ENCODE measurements around the gene SLC25A53.

Gene SLC25A53, protein sequence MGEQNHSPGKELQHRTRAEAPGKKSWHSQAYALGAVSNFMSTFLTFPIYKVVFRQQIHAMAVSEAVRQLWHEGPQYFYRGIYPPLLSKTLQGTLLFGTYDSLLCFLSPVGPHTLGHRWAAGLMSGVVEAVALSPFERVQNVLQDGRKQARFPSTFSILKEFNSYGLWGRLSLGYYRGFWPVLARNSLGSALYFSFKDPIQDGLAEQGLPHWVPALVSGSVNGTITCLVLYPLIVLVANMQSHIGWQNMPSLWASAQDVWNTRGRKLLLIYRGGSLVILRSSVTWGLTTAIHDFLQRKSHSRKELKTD

DNA sequence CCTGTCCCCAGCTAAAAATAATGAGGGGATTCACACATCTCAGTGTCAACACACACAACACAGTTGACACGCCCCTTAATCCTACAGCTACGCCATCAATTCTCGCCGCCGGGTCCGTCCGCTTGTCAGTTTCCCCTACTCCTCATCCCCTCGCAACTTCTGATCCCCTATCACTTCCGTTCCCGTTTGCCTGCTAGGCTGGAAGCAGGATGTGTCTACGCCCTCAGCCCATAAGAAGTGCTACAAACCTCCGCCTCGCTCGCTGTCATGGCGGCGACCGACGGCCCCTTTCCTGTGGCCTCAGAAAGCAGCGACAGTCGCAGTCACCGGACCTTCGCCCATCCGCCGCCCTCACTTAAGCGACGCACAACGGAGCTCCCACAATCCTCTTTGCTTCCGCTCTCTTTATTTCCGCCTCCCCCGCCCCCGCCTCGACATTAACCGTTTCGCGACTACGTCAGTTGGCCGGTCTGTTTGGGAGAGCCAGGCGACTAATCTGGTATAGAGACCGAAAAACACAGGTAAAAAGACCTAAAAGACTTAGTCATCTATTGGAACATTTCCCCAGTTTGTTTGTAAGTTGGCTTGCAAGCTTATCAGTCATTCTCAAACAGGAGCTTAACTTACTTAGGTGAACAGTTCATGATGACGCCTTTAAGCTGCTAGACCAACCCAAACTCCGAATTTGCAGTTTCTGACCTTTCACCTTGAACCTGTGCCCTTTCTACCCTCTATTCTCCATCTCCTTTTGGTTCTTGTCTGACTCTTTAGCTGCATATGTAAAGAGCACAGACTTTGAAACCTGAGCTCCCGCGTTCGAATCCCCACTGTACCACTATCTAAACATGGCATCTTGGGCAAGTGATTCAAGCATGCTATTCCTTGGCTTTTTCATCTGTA is at the start of gene SLC25A53:
TSS of gene SLC25A53 (minus strand) at position 380 of the 900 bp plus-strand sequence. CDS start 51,752 bp downstream, outside the sequence.
- no peak; the same call in 1 of the 2 replicates for TF ChIP-seq POLR2A (IDR thresholded peaks at IDR 0.05; ENCODE audit: low read depth, low read length)
- DNase-seq (ENCODE audit: insufficient read length, low spot score) (peak; percentile 19), FAIRE-seq (peak; percentile 78)

DNA sequence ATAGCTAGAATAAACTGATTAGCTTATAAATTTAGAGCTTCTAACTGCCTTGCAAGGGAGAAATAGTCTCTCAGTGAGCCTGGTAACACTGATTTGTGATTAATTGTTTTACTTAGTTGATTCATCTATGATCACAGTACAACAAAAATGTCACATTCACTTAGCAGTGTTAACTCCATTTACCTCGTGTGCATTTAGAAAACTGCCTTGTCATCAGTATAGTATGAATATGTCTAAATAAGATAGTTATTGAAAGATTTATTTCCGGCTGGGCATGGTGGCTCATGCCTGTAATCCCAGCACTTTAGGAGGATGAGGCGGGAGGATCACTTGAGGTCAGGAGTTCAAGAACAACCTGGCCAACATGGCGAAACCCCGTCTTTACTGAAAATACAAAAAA is 48.7 kb upstream of the SLC25A53 start:
- TF ChIP-seq POLR2A (IDR thresholded peaks at IDR 0.05; ENCODE audit: low read depth, low read length) = no peak
- DNase-seq (ENCODE audit: insufficient read length, low spot score) = no peak
- FAIRE-seq = no peak

DNA sequence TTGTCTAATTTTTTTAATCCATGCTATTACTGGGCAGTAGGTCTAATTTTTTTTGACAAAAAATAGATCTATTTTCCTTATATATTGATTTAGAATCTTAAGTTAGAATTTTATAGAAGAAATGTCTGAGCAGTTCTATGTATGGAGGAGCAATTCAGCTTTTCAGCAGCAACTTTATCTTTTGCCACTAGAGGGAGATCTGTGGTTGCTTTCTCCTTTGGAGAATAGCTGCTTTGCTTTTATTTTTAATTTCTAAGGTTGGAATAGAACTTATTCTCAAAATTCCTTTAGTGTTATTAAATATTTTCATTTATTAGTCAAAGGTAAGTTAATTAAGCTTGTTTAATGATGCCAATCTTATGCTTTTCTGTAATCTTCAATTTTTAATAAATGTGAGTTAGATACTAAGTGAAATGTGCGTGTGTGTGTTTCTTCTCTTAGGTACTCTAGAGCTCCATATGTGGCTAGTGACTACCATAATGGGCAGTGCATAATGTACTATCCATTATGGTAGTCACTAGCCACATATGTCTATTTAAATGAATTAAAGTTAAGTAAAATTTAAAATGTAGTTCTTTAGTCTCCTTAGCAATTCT is 38.8 kb upstream of the SLC25A53 start:
- no peak for DNase-seq (ENCODE audit: insufficient read length, low spot score)
- no peak for FAIRE-seq
- TF ChIP-seq POLR2A (IDR thresholded peaks at IDR 0.05; ENCODE audit: low read depth, low read length) = no peak

DNA sequence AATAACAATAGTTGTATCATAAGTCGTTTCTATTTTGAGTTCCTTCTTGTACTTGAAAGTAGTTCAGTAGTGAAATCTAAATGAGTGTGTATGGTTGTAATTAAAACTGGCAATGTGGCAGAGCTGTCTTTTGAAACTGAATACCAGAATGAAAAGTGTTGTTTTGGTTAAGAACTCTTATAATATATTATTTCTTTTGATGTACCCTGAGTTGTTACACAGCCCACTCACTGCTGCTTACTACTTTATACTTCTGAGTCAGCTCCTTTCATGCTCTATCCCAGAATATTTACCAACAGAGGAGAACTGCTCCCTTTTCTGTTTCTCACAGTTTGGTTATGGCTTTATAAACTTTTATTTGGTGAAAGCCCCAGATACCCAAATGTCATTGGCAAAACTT is 38.2 kb upstream of the SLC25A53 start:
- no peak for DNase-seq (ENCODE audit: insufficient read length, low spot score)
- no peak for FAIRE-seq
- no peak for TF ChIP-seq POLR2A (IDR thresholded peaks at IDR 0.05; ENCODE audit: low read depth, low read length)

GRCh38 chrX:104193485-104193884 is 36.7 kb upstream of the SLC25A53 start:
- no peak for FAIRE-seq
- no peak for TF ChIP-seq POLR2A (IDR thresholded peaks at IDR 0.05; ENCODE audit: low read depth, low read length)
- no peak for DNase-seq (ENCODE audit: insufficient read length, low spot score)

DNA sequence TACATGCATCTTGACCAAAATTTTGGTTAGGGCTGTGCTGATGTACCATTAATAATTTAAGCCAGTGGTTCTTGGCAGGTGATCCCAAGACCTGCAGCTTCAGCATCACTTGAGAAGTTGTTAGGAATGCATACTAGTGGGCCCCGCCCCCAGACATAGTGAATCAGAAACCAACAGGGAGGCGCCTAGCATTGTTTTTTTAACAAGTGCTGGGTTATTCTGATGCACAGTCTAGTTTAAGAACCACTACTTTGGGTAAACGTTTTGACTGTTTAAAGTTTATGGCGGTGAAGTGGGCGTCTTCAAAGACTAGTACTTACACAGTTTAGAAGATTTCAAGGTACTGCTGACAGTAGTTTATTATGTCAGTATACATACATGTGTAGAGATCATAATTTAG is 33.0 kb upstream of the SLC25A53 start:
- DNase-seq (ENCODE audit: insufficient read length, low spot score) (no peak), FAIRE-seq (no peak)
- no peak for TF ChIP-seq POLR2A (IDR thresholded peaks at IDR 0.05; ENCODE audit: low read depth, low read length)

DNA sequence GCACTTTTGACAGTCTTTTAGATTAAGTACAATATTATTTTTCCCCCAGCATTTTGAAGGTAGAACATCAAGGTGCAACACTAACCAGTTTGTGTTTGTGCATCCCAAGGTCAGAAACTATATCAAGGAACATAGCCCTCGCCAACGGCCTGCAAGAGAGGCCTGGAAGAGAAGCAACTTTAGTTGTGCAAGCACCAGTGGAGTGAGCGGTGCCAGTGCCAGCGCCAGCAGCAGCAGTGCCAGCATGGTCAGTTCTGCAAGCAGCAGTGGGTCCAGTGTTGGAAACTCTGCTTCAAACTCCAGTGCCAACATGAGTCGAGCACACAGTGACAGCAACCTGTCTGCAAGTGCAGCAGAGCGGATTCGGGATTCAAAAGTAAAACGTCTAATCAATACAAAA is 31.1 kb upstream of the SLC25A53 start:
- DNase-seq (ENCODE audit: insufficient read length, low spot score) (no peak), FAIRE-seq (no peak)
- no peak for TF ChIP-seq POLR2A (IDR thresholded peaks at IDR 0.05; ENCODE audit: low read depth, low read length)

- no peak for DNase-seq (ENCODE audit: insufficient read length, low spot score)
- no peak for TF ChIP-seq POLR2A (IDR thresholded peaks at IDR 0.05; ENCODE audit: low read depth, low read length)
- no peak for FAIRE-seq
Observed at GRCh38 chrX:104183685-104184084, 26.9 kb upstream of the SLC25A53 start.

DNA sequence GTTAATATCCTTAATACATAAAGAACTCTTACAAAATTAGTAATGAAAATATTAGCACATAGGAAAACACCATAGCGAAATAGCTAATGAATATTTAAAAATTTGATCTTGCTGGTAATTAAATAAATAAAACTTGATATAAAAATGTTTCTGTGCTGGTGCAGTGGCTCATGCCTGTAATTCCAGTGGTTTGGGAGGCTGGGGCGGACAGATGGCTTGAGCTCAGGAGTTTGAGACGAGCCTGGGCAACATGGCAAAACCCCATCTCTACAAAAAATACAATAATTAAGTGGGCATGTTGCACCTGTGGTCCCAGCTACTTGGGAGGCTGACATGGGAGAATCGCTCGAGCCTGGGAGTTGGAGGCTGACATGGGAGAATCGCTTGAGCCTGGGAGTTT is 17.0 kb upstream of the SLC25A53 start:
- FAIRE-seq = no peak
- no peak for TF ChIP-seq POLR2A (IDR thresholded peaks at IDR 0.05; ENCODE audit: low read depth, low read length)
- DNase-seq (ENCODE audit: insufficient read length, low spot score) = no peak

DNA sequence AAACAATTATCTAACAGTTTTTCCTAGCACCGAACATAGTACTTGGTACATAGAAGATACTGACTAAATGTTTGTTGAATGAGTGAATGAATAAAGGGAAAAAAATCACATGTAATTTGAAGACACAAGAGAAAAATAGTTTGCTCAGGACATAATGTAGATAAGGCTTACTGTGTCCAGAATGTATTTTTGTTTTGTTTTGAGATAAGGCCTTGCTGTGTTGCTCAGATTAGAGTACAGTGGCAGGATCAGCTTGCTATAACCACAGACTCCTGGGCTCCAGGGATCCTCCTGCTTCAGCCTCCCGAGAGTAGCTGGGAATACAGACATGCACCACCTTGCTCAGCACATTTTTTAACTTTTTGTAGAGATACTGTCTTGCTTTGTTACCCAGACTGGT is 16.0 kb upstream of the SLC25A53 start:
- TF ChIP-seq POLR2A (IDR thresholded peaks at IDR 0.05; ENCODE audit: low read depth, low read length) = no peak
- DNase-seq (ENCODE audit: insufficient read length, low spot score) (no peak), FAIRE-seq (no peak)

- DNase-seq (ENCODE audit: insufficient read length, low spot score) (no peak), FAIRE-seq (no peak)
- TF ChIP-seq POLR2A (IDR thresholded peaks at IDR 0.05; ENCODE audit: low read depth, low read length) = no peak
Observed at GRCh38 chrX:104172121-104172520, 15.3 kb upstream of the SLC25A53 start.

DNA sequence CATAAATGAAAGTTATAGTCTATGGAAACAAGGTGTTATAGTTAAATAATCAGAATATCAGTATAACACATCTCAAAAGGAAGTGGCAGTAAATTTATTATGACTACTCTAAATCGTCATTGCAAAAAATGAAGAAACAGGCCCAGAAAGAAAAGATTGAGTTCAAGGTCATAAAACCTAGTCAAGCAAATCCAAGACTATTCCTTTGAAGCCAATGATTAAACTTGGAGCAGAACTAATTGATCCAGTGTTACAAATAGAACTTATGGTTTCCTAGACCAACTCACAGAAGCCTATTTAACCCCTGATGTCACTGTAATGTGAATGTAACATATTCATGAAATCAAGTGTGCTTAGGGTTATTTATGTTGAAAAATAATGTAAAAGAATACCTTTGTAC is 11.3 kb upstream of the SLC25A53 start:
- FAIRE-seq (no peak), DNase-seq (ENCODE audit: insufficient read length, low spot score) (no peak)
- no peak for TF ChIP-seq POLR2A (IDR thresholded peaks at IDR 0.05; ENCODE audit: low read depth, low read length)

- DNase-seq (ENCODE audit: insufficient read length, low spot score) (no peak), FAIRE-seq (no peak)
Observed at GRCh38 chrX:104166735-104167436, 10.1 kb upstream of the SLC25A53 start.

More at GRCh38 chrX:104166735-104167436, 10.1 kb upstream of the SLC25A53 start:
- no peak for TF ChIP-seq POLR2A (IDR thresholded peaks at IDR 0.05; ENCODE audit: low read depth, low read length)
